GM12878 (cell line): Measurements from ENCODE around the gene RPS8. TPM values are rescaled to one million over a fixed set of nuclear protein-coding genes. Genes with fewer than 3 reads are reported as not detected.

ENCODE experiments used
- ATAC-seq: fragments of 200-7000 bp; cut with Tn5 transposase; 3 replicates; pipeline ENCODE4 v1.9.1; 2020; ENCODE audit warnings: mild to moderate bottlenecking, moderate library complexity
- BruUV-seq: library from RNA; stranded (reverse); fragments of 400-500 nt; replicated peaks from 2 replicates; lab custom pipeline; 2021; lab: Mats Ljungman, UMichigan
- CTCF ChIA-PET: fragments of 300-600 bp; sonication (Branson Sonifier 250); formaldehyde crosslinking; extraction: SDS; loops from one replicate; lab custom pipeline; 2021; ENCODE audit warnings: inconsistent platforms; lab: Yijun Ruan, JAX
- POLR2A ChIA-PET: fragments of 350-600 bp; formaldehyde crosslinking; extraction: SDS; loops from one replicate; lab custom pipeline; 2021; ENCODE audit warnings: inconsistent platforms; lab: Charles Lee
- RAD21 ChIA-PET: fragments of 300-600 bp; sonication (Branson Sonifier 250); formaldehyde crosslinking; loops from one replicate; lab custom pipeline; 2023; ENCODE audit warnings: antibody characterized with exemption; ENCODE audit not compliant: unreplicated experiment; lab: Charles Lee
- SMC1A ChIA-PET: fragments of 300-600 bp; sonication (Branson Sonifier 250); formaldehyde crosslinking; loops from one replicate; lab custom pipeline; 2023; ENCODE audit not compliant: unreplicated experiment, uncharacterized antibody; lab: Charles Lee
- DNase-seq: peaks from one replicate; pipeline ENCODE4 v3.0.0-alpha.2; 2011; ENCODE audit warnings: low read depth, low spot score
- FAIRE-seq: peaks from 3 replicates; lab custom pipeline; 2011; peaks lifted over from hg19 to GRCh38; lab: Jason Lieb, UNC
- H2AFZ ChIP-seq: 2 replicates; pipeline ENCODE4 v1.6.0; 2011; ENCODE audit warnings: low read depth, low read length, control low read depth; ENCODE audit not compliant: control insufficient read depth
- H3K27ac ChIP-seq: 2 replicates; pipeline ENCODE4 v1.5.1; 2011; ENCODE audit warnings: control low read depth; ENCODE audit not compliant: control insufficient read depth, insufficient read depth
- H3K27me3 ChIP-seq, 2 experiments: replicated peaks in 1 of 2; 2 replicates each; pipeline versions ENCODE4 v1.6.0 to v1.6.1; 2011; ENCODE audit warnings: low read length in 1 of 2; ENCODE audit not compliant: control insufficient read depth in 2 of 2, insufficient read depth in 2 of 2
- H3K36me3 ChIP-seq, 2 experiments: 2 replicates each; pipeline ENCODE4 v1.5.1; 2011; ENCODE audit warnings: low read length in 1 of 2; ENCODE audit not compliant: control insufficient read depth in 2 of 2, insufficient read depth in 2 of 2
- H3K4me1 ChIP-seq: 2 replicates; pipeline ENCODE4 v1.6.1; 2011; ENCODE audit warnings: mild to moderate bottlenecking, low read length, moderate library complexity, mixed read lengths; ENCODE audit not compliant: control insufficient read depth, insufficient read depth
- H3K4me2 ChIP-seq: 2 replicates; pipeline ENCODE4 v1.6.0; 2011; ENCODE audit warnings: control low read depth; ENCODE audit not compliant: control insufficient read depth, insufficient read depth
- H3K4me3 ChIP-seq: fragments of 200-600 bp; sonication (generic); 2 replicates; pipeline ENCODE4 v1.5.1; 2016
- H3K79me2 ChIP-seq: 2 replicates; pipeline ENCODE4 v1.6.0; 2011; ENCODE audit warnings: low read length; ENCODE audit not compliant: control insufficient read depth, insufficient read depth
- H3K9ac ChIP-seq: 2 replicates; pipeline ENCODE4 v1.8.0; 2011; ENCODE audit warnings: low read length, control low read depth, mixed read lengths; ENCODE audit not compliant: control insufficient read depth, insufficient read depth
- H3K9me3 ChIP-seq: replicated peaks from 3 replicates; pipeline ENCODE4 v1.5.1; 2011; ENCODE audit warnings: mild to moderate bottlenecking, low read length; ENCODE audit not compliant: control insufficient read depth, insufficient read depth
- H4K20me1 ChIP-seq: 2 replicates; pipeline ENCODE4 v1.6.0; 2011; ENCODE audit not compliant: control insufficient read depth, insufficient read depth
- CREM ChIP-seq: IDR thresholded peaks from 2 replicates; pipeline ENCODE4 v1.6.1; 2014; ENCODE audit warnings: antibody characterized with exemption, low read depth
- IRF4 ChIP-seq: IDR thresholded peaks from 2 replicates; pipeline ENCODE4 v1.6.1; 2011; ENCODE audit warnings: low read depth, low read length
- KAT2A ChIP-seq: conservative IDR thresholded peaks from 2 replicates; pipeline ENCODE4 v1.6.1; 2011; ENCODE audit warnings: low read depth, low read length; ENCODE audit not compliant: control insufficient read depth
- MTA3 ChIP-seq: IDR thresholded peaks from 2 replicates; pipeline ENCODE4 v1.6.1; 2012; ENCODE audit warnings: low read length, inconsistent platforms, borderline replicate concordance
- NR2C1 ChIP-seq: fragments of 450-650 bp; IDR thresholded peaks from 2 replicates; pipeline ENCODE4 v1.6.1; 2017; ENCODE audit warnings: antibody characterized with exemption, mild to moderate bottlenecking, moderate library complexity
- SIX5 ChIP-seq: IDR thresholded peaks from 2 replicates; pipeline ENCODE4 v1.6.1; 2011; ENCODE audit warnings: mild to moderate bottlenecking, low read depth, low read length, moderate library complexity; ENCODE audit not compliant: severe bottlenecking
- TCF3 ChIP-seq: IDR thresholded peaks from 2 replicates; pipeline ENCODE4 v1.6.1; 2012; ENCODE audit warnings: low read depth, mild to moderate bottlenecking, low read length, borderline replicate concordance; ENCODE audit not compliant: insufficient read depth
- WRNIP1 ChIP-seq: IDR thresholded peaks from 2 replicates; pipeline ENCODE4 v1.6.1; 2011; ENCODE audit warnings: low read depth, low read length, improper control_type of control experiment, borderline replicate concordance
- WGBS: methylation state at CpG from one replicate; pipeline ENCODE4 v1.1.6; 2016; ENCODE audit warnings: low lambda C conversion rate; ENCODE audit not compliant: insufficient replicate concordance, insufficient coverage; ENCODE audit errors: missing lambda C conversion rate; 5-methylcytosine and 5-hydroxymethylcytosine counted together
- in situ Hi-C: fragments of 300-500 bp; cut with MboI; formaldehyde crosslinking; loops from 9 replicates; pipeline ENCODE4 v1.14.3; 2018; ENCODE audit warnings: mixed read lengths
- intact Hi-C: fragments of 100-400 bp; cut with micrococcal nuclease; formaldehyde crosslinking; loops from one replicate; pipeline ENCODE4 v1.14.2; 2022; ENCODE audit not compliant: unreplicated experiment
- polyA plus RNA-seq, 11 experiments: library from polyadenylated mRNA; depleted of rRNA in 4 of 11; unstranded in 6 of 11; stranded (reverse) in 5 of 11; fragments of >200 nt; fragmentation: Nextera tagmentation in 4 of 11; fragmentation: Illumina TruSeq in 1 of 11; extraction: Ambion mirVana in 4 of 11; extraction: Trizol in 1 of 11; gene quantifications; 1 replicate in 1 of 11; 2 replicates in 10 of 11; pipeline versions ENCODE4 v1.2.1 to v1.2.3, GENCODE V29; 2011 to 2016; ENCODE audit warnings: inconsistent platforms in 2 of 11, missing spikeins in 2 of 11, low read depth in 1 of 11
- total RNA-seq, 4 experiments: library from RNA; depleted of rRNA in 3 of 4; stranded (reverse); fragments of >200 nt in 3 of 4; fragmentation: Illumina TruSeq in 1 of 4; extraction: Trizol in 1 of 4; gene quantifications; 2 replicates each; pipeline versions ENCODE4 v1.2.1 to v1.2.3, GENCODE V29; 2013 to 2021
- TF ChIP-seq, protein P1 (sequence below): fragments of 450-650 bp; formaldehyde crosslinking; IDR thresholded peaks from 2 replicates; pipeline ENCODE4 v1.4.0; 2022; ENCODE audit warnings: mild to moderate bottlenecking, moderate library complexity
- TF ChIP-seq, protein P2 (sequence below): fragments of 450-650 bp; IDR thresholded peaks from 2 replicates; pipeline ENCODE4 v1.6.1; 2016; ENCODE audit warnings: mild to moderate bottlenecking
- TF ChIP-seq, protein P3 (sequence below): fragments of 450-650 bp; IDR thresholded peaks from 2 replicates; pipeline ENCODE4 v1.6.1; 2017; ENCODE audit warnings: low read depth, mild to moderate bottlenecking, moderate library complexity
- TF ChIP-seq, protein P4 (sequence below): IDR thresholded peaks from 2 replicates; pipeline ENCODE4 v1.6.1; 2012; ENCODE audit warnings: mild to moderate bottlenecking, low read depth, low read length

The RPS8 gene
- total and polyA plus RNA-seq, 10 of the 15 experiments (the other 5 are each of a cell fraction or from before 2014, with no cell fraction given): 1,296 to 3,461 (median 2,877) TPM

DNA sequence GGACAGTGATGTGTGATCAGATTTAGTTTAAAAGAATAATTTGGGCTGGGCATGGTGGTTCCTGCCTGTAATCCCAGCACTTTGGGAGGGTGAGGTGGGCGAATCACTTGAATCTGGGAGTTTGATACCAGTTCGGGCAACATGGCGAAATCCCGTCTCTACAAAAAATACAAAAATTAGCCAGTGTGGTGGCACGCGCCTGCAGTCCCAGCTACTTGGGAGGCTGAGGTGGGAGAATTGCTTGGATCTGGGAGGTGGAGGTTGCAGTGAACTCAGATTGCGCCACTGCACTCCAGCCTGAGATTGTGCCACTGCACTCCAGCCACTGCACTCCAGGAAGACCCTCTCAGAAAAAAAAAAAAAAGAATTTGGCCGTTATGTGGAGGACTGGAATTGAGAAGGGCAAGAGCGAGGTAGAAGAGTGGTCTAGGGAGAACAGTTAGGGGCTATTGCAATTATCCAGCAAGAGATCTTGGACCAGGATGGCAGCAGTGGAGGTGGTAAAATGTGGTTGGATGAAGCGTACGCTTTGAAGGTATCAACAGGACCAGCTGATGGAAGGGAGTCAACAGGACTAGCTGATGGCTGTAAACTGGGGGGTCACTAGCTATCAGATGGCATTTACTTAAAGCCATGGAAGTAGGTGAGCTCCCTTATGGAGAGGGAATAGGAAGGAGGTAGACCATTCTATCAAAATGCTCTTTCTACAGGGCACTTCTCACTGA lies 42.6 kb downstream of the RPS8 start:
- no peaks in the 10 kb centered on the region for H3K27me3 ChIP-seq
- H3K27ac ChIP-seq: no peak overlapping the region
- H3K9ac ChIP-seq: no peak overlapping the region
- 96% methylated on average over 11 of the region's 11 CpGs for WGBS
- ATAC-seq (no peak), FAIRE-seq (no peak), DNase-seq (no peak)
- H3K79me2 ChIP-seq: no peaks in the 10 kb centered on the region
- intact Hi-C loops: loop anchor here (5.0 kb wide), 1 partner anchor 41 kb away; the partner anchor contains the start of gene RPS8
- no peaks in the 10 kb centered on the region for H4K20me1 ChIP-seq
- H3K4me3 ChIP-seq: no peak overlapping the region
- no peaks in the 10 kb centered on the region for H3K9me3 ChIP-seq
- H3K36me3 ChIP-seq: no peaks in the 10 kb centered on the region
- H3K4me1 ChIP-seq: peaks cover 7% of the 10 kb centered on the region
- no peak overlapping the region for H2AFZ ChIP-seq
- SMC1A ChIA-PET: interaction anchor here (0.6 to 5.9 kb wide), 9 partner anchors 9 to 100 kb away, joined by 3 to 52 read pairs (median 3); partner anchors contain the start of genes BEST4, BTBD19, DYNLT4 and PLK3
- in situ Hi-C loops: no loop called here
- H3K4me2 ChIP-seq: no peak overlapping the region
- RAD21 ChIA-PET: interaction anchor here (1.4 to 3.5 kb wide), 3 partner anchors 9 to 96 kb away, joined by 4 to 41 read pairs (median 23); partner anchors contain the start of genes BTBD19 and PLK3
- BruUV-seq: no TSS peak
- POLR2A ChIA-PET: interaction anchor here (0.8 to 5.9 kb wide), 7 partner anchors 9 to 96 kb away, joined by 3 to 56 read pairs (median 4); partner anchors contain the start of genes BEST4, BTBD19, DYNLT4 and PLK3
- CTCF ChIA-PET: interaction anchor here (0.8 to 4.7 kb wide), 8 partner anchors 10 to 675 kb away, joined by 3 to 45 read pairs (median 6); partner anchors contain the start of genes BTBD19, DYNLT4, PLK3 and RNU5D-1
- TF ChIP-seq NR2C1 (no peak), MTA3 (no peak), SIX5 (no peak), TCF3 (no peak), KAT2A (no peak), CREM (no peak), WRNIP1 (no peak), IRF4 (no peak)
- TF ChIP-seq, protein P1, sequence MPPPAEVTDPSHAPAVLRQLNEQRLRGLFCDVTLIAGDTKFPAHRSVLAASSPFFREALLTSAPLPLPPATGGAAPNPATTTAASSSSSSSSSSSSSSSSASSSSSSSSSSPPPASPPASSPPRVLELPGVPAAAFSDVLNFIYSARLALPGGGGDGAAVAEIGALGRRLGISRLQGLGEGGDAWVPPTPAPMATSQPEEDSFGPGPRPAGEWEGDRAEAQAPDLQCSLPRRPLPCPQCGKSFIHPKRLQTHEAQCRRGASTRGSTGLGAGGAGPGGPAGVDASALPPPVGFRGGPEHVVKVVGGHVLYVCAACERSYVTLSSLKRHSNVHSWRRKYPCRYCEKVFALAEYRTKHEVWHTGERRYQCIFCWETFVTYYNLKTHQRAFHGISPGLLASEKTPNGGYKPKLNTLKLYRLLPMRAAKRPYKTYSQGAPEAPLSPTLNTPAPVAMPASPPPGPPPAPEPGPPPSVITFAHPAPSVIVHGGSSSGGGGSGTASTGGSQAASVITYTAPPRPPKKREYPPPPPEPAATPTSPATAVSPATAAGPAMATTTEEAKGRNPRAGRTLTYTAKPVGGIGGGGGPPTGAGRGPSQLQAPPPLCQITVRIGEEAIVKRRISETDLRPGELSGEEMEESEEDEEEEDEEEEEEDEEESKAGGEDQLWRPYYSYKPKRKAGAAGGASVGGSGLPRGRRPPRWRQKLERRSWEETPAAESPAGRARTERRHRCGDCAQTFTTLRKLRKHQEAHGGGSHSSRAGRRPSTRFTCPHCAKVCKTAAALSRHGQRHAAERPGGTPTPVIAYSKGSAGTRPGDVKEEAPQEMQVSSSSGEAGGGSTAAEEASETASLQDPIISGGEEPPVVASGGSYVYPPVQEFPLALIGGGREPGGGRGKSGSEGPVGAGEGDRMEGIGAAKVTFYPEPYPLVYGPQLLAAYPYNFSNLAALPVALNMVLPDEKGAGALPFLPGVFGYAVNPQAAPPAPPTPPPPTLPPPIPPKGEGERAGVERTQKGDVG (CRISPR knock-in tag): no peak
- TF ChIP-seq, protein P2, sequence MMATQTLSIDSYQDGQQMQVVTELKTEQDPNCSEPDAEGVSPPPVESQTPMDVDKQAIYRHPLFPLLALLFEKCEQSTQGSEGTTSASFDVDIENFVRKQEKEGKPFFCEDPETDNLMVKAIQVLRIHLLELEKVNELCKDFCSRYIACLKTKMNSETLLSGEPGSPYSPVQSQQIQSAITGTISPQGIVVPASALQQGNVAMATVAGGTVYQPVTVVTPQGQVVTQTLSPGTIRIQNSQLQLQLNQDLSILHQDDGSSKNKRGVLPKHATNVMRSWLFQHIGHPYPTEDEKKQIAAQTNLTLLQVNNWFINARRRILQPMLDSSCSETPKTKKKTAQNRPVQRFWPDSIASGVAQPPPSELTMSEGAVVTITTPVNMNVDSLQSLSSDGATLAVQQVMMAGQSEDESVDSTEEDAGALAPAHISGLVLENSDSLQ: no peak
- TF ChIP-seq, protein P3, sequence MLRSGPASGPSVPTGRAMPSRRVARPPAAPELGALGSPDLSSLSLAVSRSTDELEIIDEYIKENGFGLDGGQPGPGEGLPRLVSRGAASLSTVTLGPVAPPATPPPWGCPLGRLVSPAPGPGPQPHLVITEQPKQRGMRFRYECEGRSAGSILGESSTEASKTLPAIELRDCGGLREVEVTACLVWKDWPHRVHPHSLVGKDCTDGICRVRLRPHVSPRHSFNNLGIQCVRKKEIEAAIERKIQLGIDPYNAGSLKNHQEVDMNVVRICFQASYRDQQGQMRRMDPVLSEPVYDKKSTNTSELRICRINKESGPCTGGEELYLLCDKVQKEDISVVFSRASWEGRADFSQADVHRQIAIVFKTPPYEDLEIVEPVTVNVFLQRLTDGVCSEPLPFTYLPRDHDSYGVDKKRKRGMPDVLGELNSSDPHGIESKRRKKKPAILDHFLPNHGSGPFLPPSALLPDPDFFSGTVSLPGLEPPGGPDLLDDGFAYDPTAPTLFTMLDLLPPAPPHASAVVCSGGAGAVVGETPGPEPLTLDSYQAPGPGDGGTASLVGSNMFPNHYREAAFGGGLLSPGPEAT: no peak
- TF ChIP-seq, protein P4, sequence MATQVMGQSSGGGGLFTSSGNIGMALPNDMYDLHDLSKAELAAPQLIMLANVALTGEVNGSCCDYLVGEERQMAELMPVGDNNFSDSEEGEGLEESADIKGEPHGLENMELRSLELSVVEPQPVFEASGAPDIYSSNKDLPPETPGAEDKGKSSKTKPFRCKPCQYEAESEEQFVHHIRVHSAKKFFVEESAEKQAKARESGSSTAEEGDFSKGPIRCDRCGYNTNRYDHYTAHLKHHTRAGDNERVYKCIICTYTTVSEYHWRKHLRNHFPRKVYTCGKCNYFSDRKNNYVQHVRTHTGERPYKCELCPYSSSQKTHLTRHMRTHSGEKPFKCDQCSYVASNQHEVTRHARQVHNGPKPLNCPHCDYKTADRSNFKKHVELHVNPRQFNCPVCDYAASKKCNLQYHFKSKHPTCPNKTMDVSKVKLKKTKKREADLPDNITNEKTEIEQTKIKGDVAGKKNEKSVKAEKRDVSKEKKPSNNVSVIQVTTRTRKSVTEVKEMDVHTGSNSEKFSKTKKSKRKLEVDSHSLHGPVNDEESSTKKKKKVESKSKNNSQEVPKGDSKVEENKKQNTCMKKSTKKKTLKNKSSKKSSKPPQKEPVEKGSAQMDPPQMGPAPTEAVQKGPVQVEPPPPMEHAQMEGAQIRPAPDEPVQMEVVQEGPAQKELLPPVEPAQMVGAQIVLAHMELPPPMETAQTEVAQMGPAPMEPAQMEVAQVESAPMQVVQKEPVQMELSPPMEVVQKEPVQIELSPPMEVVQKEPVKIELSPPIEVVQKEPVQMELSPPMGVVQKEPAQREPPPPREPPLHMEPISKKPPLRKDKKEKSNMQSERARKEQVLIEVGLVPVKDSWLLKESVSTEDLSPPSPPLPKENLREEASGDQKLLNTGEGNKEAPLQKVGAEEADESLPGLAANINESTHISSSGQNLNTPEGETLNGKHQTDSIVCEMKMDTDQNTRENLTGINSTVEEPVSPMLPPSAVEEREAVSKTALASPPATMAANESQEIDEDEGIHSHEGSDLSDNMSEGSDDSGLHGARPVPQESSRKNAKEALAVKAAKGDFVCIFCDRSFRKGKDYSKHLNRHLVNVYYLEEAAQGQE: no peak
